HepG2 (cell line): ENCODE data around the gene INO80B. TPM values are rescaled to one million over a fixed set of nuclear protein-coding genes. Genes with fewer than 3 reads are reported as not detected.
A peak's percentile ranks its signal among the peaks of the same experiment; 100 is the strongest.

Experiments used
- AKAP8 ChIP-seq: sonication (generic); formaldehyde crosslinking; IDR thresholded peaks from 2 replicates; pipeline ENCODE4 v1.5.1; 2020; ENCODE audit warnings: mild to moderate bottlenecking, missing genetic modification reagents
- ELF3 ChIP-seq: IDR thresholded peaks from 2 replicates; pipeline ENCODE4 v1.6.1; 2016; ENCODE audit warnings: missing genetic modification reagents, missing compliant biosample characterization
- FOXK1 ChIP-seq: sonication (generic); formaldehyde crosslinking; IDR thresholded peaks from 2 replicates; pipeline ENCODE4 v1.4.0; 2020; ENCODE audit warnings: low read depth, missing genetic modification reagents, borderline replicate concordance
- JARID2 ChIP-seq: sonication (generic); formaldehyde crosslinking; IDR thresholded peaks from 2 replicates; pipeline ENCODE4 v1.8.1; 2023; ENCODE audit warnings: missing genetic modification reagents, inconsistent platforms; ENCODE audit not compliant: insufficient replicate concordance
- KDM5B ChIP-seq: sonication (generic); formaldehyde crosslinking; IDR thresholded peaks from 2 replicates; pipeline ENCODE4 v1.4.0; 2020; ENCODE audit warnings: missing genetic modification reagents, mild to moderate bottlenecking, borderline replicate concordance
- ONECUT2 ChIP-seq: sonication (generic); formaldehyde crosslinking; IDR thresholded peaks from 2 replicates; pipeline ENCODE4 v1.4.0; 2020; ENCODE audit warnings: missing genetic modification reagents
- POLR2AphosphoS2 ChIP-seq: IDR thresholded peaks from 2 replicates; pipeline ENCODE4 v1.6.1; 2011; ENCODE audit warnings: low read depth, low read length, improper control_type of control experiment
- THAP11 ChIP-seq: IDR thresholded peaks from 2 replicates; pipeline ENCODE4 v1.6.1; 2016; ENCODE audit warnings: missing biosample characterization, missing genetic modification reagents
- ZBTB40 ChIP-seq, 2 experiments: fragments of 450-650 bp in 1 of 2; sonication (generic) in 1 of 2; formaldehyde crosslinking in 1 of 2; IDR thresholded peaks; 2 replicates each; pipeline versions ENCODE4 v1.6.1 to v1.8.0; 2016 to 2022; ENCODE audit warnings: antibody characterized with exemption in 1 of 2, mild to moderate bottlenecking in 1 of 2, missing genetic modification reagents in 1 of 2
- ZBTB7A ChIP-seq: sonication (generic); formaldehyde crosslinking; IDR thresholded peaks from 2 replicates; pipeline ENCODE4 v1.8.0; 2022; ENCODE audit warnings: mild to moderate bottlenecking, missing genetic modification reagents
- ZC3H13 ChIP-seq: sonication (generic); formaldehyde crosslinking; IDR thresholded peaks from 2 replicates; pipeline ENCODE4 v1.8.1; 2023; ENCODE audit warnings: mild to moderate bottlenecking, missing genetic modification reagents, moderate library complexity
- ZEB1 ChIP-seq: IDR thresholded peaks from 2 replicates; pipeline ENCODE4 v1.6.1; 2012; ENCODE audit warnings: mild to moderate bottlenecking, low read depth, inconsistent platforms; ENCODE audit not compliant: insufficient replicate concordance
- ZNF251 ChIP-seq: sonication (generic); formaldehyde crosslinking; IDR thresholded peaks from 2 replicates; pipeline ENCODE4 v1.9.0; 2021; ENCODE audit warnings: mild to moderate bottlenecking, missing genetic modification reagents
- ZNF501 ChIP-seq: sonication (generic); formaldehyde crosslinking; IDR thresholded peaks from 2 replicates; pipeline ENCODE4 v1.5.1; 2020; ENCODE audit warnings: mild to moderate bottlenecking, moderate library complexity, missing genetic modification reagents
- ZNF512 ChIP-seq: sonication (generic); formaldehyde crosslinking; IDR thresholded peaks from 2 replicates; pipeline ENCODE4 v1.4.0; 2020; ENCODE audit warnings: mild to moderate bottlenecking, missing genetic modification reagents
- ZNF597 ChIP-seq: sonication (generic); formaldehyde crosslinking; IDR thresholded peaks from 2 replicates; pipeline ENCODE4 v1.5.0; 2020; ENCODE audit warnings: missing genetic modification reagents
- ZNF724P ChIP-seq: sonication (generic); formaldehyde crosslinking; IDR thresholded peaks from 2 replicates; pipeline ENCODE4 v1.8.0; 2022; ENCODE audit warnings: missing genetic modification reagents, borderline replicate concordance
- polyA plus RNA-seq, 8 experiments: library from polyadenylated mRNA; depleted of rRNA in 3 of 8; stranded (reverse) in 7 of 8; unstranded in 1 of 8; fragments of >200 nt; fragmentation: Illumina TruSeq in 4 of 8; extraction: Trizol in 4 of 8; gene quantifications; 2 replicates each; pipeline versions ENCODE4 v1.2.1 to v1.2.3, GENCODE V29; 2011 to 2016; ENCODE audit warnings: low read depth in 4 of 8, missing spikeins in 1 of 8, mixed read lengths in 1 of 8; ENCODE audit not compliant: insufficient read depth in 1 of 8
- total RNA-seq, 5 experiments: library from RNA; depleted of rRNA; stranded (reverse); fragments of >200 nt; fragmentation: Illumina TruSeq; extraction: Trizol; gene quantifications; 2 replicates each; pipeline ENCODE4 v1.2.3, GENCODE V29; 2016; ENCODE audit warnings: low read depth in 1 of 5

Gene INO80B
- total and polyA plus RNA-seq, 2 of the 13 experiments (the other 11 are each of a cell fraction or from before 2014, with no cell fraction given), result 6.2 to 14.5 TPM

GRCh38 chr2:74440378-74441169 is 14.3 kb upstream of the INO80B start (continued):
- TF ChIP-seq ZBTB40 (IDR thresholded peaks at IDR 0.05) (no peak), ZBTB40 (CRISPR knock-in tag; IDR thresholded peaks at IDR 0.05) (peak; percentile 62; the same call in 1 of the 2 replicates), JARID2 (CRISPR knock-in tag) (no peak), ZNF597 (CRISPR knock-in tag) (no peak), ONECUT2 (0 out of 2 replicates have a peak, but pooled peaks have one; percentile 5), ZEB1 (peak; percentile 41), ZNF512 (no peak), POLR2AphosphoS2 (no peak), ZNF724P (CRISPR knock-in tag) (peak; percentile 69; the same call in 1 of the 2 replicates), KDM5B (peak; percentile 96), FOXK1 (CRISPR knock-in tag) (0 out of 2 replicates have a peak, but pooled peaks have one; percentile 56), ZNF251 (CRISPR knock-in tag) (peak; percentile 86; the same call in 1 of the 2 replicates), AKAP8 (CRISPR knock-in tag) (peak; percentile 93; the same call in 1 of the 2 replicates), THAP11 (CRISPR knock-in tag) (peak; percentile 84), ZC3H13 (peak; percentile 96), ZNF501 (CRISPR knock-in tag) (peak; percentile 84; the same call in 1 of the 2 replicates), ELF3 (CRISPR knock-in tag) (peak; percentile 94), ZBTB7A (peak; percentile 96)
